ENCODE results near the gene NQO2. TPM values are rescaled to one million over a fixed set of nuclear protein-coding genes. Genes with fewer than 3 reads are reported as not detected.

NQO2 gene
- total and polyA plus RNA-seq, 2 donors: 16.4 to 21.7 TPM

DNA sequence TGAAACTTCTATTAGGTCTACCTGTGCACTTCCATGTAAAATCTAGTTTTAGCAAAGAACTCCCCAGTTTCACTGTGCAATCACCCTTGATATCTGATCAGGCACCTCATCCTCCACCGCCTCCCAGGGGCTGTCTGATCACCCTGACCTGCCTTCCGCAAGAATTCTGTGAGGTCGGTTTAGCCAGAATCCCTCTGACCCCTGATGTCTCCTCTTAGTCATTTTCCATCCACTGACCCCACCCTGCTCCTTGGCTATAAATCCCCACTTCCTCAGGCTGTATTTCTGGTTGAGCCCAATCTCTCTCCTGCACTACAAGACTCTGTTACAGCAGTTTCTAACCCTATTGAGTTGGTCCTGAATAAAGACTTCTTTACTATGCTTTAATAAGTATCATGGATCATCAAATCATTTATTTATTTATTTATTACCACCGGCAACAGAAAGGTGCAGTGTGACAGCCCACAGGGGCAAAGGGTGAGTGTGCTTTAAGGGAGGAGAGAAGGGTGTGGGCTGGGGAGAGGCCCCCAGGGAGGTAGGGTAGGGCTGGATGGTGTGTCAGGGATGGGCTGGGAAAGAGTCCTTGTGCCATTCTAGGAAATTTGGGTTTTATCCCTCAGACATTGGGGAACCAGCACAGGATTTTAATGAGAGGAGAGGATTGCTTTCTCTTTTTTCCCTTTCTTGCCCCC lies 17.1 kb upstream of the NQO2 start:
- Histone ChIP-seq H3K36me3 (ENCODE audit: control insufficient read depth in 2 of 2, insufficient read depth in 2 of 2, low read length in 1 of 2) (no peaks in the 10 kb centered on the region), H3K9me3 (ENCODE audit: control insufficient read depth in 2 of 2, insufficient read depth in 1 of 2, low read length in 1 of 2) (peaks cover 0 to 4% of the 10 kb centered on the region in 2 donors), H3K27me3 (ENCODE audit: control insufficient read depth in 2 of 2, insufficient read depth in 1 of 2, low read length in 1 of 2) (no peaks in the 10 kb centered on the region), H3K27ac (ENCODE audit: low read depth in 1 of 2, low read length in 1 of 2) (no peak overlapping the region), H3K4me3 (ENCODE audit: low read length in 2 of 2) (no peak overlapping the region), H3K4me1 (ENCODE audit: control insufficient read depth in 2 of 2, insufficient read depth in 2 of 2, low read length in 2 of 2) (no peaks in the 10 kb centered on the region)
- DNase-seq (ENCODE audit: low read depth in 6 of 9, low spot score in 9 of 9): no peak
- WGBS: 95% methylated on average over 4 of the region's 4 CpGs

- no peaks in the 10 kb centered on the region for H3K27me3 ChIP-seq (ENCODE audit: control insufficient read depth in 2 of 2, insufficient read depth in 1 of 2, low read length in 1 of 2)
- peaks cover 0 to 4% of the 10 kb centered on the region in 2 donors for H3K9me3 ChIP-seq (ENCODE audit: control insufficient read depth in 2 of 2, insufficient read depth in 1 of 2, low read length in 1 of 2)
- no peak overlapping the region for H3K4me3 ChIP-seq (ENCODE audit: low read length in 2 of 2)
- peaks cover 0 to 10% of the 10 kb centered on the region in 2 donors for H3K4me1 ChIP-seq (ENCODE audit: control insufficient read depth in 2 of 2, insufficient read depth in 2 of 2, low read length in 2 of 2)
- no peak for DNase-seq (ENCODE audit: low read depth in 6 of 9, low spot score in 9 of 9)
- H3K27ac ChIP-seq (ENCODE audit: low read depth in 1 of 2, low read length in 1 of 2): no peak overlapping the region
- no peaks in the 10 kb centered on the region for H3K36me3 ChIP-seq (ENCODE audit: control insufficient read depth in 2 of 2, insufficient read depth in 2 of 2, low read length in 1 of 2)
- 97% methylated on average over 12 of the region's 12 CpGs for WGBS
Measured at GRCh38 chr6:2984738-2985406, 14.8 kb upstream of the NQO2 start.

DNA sequence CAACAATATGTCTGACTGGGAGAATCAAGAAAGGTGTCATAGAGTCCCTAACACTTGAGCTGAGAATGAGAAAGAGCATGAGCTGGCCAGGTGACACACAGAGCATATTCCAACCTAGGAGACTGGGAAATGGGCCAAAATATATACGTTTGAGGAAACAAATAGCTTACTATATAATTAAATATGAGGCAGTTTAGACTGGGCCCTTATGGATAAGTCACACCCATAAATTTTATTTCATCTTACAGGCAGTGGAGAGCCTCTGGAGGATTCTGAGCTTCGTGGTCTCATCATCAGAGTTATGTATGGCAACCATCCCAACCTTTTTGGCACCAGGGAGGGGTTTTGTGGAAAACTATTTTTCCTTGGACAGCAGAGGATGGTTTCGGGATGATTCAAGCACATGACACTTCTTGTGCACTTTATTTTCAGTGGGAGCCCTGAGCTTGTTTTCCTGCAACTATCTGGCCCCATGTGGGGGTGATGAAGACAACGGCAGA lies 12.9 kb upstream of the NQO2 start:
- H3K27ac ChIP-seq (ENCODE audit: low read depth in 1 of 2, low read length in 1 of 2): no peak overlapping the region
- WGBS: 86% methylated on average over 4 of the region's 4 CpGs

DNA sequence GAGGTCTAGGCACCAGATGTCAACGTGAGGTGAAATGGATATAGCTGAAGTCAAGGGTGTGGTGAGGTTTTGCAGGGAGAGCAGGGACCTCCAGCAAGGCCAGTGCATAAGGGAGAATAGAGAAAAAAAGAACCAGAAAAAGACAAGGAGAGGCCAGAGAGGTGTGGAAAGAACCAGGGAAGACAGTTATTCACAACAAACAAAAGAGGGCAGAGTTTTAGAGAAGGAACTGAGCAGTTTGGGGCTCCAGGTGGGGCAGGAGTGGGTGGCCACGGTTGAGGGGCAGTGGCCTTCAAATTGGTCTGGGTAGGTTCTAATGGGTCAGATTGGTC lies 11.6 kb upstream of the NQO2 start:
- Histone ChIP-seq H3K27ac (ENCODE audit: low read depth in 1 of 2, low read length in 1 of 2) (peak overlapping the region; percentile 99), H3K36me3 (ENCODE audit: control insufficient read depth in 2 of 2, insufficient read depth in 2 of 2, low read length in 1 of 2) (no peaks in the 10 kb centered on the region), H3K4me3 (ENCODE audit: low read length in 2 of 2) (peak overlapping the region; percentile 79 to 94), H3K27me3 (ENCODE audit: control insufficient read depth in 2 of 2, insufficient read depth in 1 of 2, low read length in 1 of 2) (no peaks in the 10 kb centered on the region), H3K4me1 (ENCODE audit: control insufficient read depth in 2 of 2, insufficient read depth in 2 of 2, low read length in 2 of 2) (peaks cover 0 to 24% of the 10 kb centered on the region in 2 donors), H3K9me3 (ENCODE audit: control insufficient read depth in 2 of 2, insufficient read depth in 1 of 2, low read length in 1 of 2) (peaks cover 0 to 4% of the 10 kb centered on the region in 2 donors)
- DNase-seq (ENCODE audit: low read depth in 6 of 9, low spot score in 9 of 9): no peak
- 31% methylated on average over 2 of the region's 2 CpGs for WGBS

More for the DNA sequence above, 12.9 kb upstream of the NQO2 start:
- Histone ChIP-seq H3K4me3 (ENCODE audit: low read length in 2 of 2) (no peak overlapping the region), H3K9me3 (ENCODE audit: control insufficient read depth in 2 of 2, insufficient read depth in 1 of 2, low read length in 1 of 2) (peaks cover 0 to 4% of the 10 kb centered on the region in 2 donors), H3K36me3 (ENCODE audit: control insufficient read depth in 2 of 2, insufficient read depth in 2 of 2, low read length in 1 of 2) (no peaks in the 10 kb centered on the region), H3K27me3 (ENCODE audit: control insufficient read depth in 2 of 2, insufficient read depth in 1 of 2, low read length in 1 of 2) (no peaks in the 10 kb centered on the region), H3K4me1 (ENCODE audit: control insufficient read depth in 2 of 2, insufficient read depth in 2 of 2, low read length in 2 of 2) (peaks cover 0 to 24% of the 10 kb centered on the region in 2 donors)
- DNase-seq (ENCODE audit: low read depth in 6 of 9, low spot score in 9 of 9): no peak

DNA sequence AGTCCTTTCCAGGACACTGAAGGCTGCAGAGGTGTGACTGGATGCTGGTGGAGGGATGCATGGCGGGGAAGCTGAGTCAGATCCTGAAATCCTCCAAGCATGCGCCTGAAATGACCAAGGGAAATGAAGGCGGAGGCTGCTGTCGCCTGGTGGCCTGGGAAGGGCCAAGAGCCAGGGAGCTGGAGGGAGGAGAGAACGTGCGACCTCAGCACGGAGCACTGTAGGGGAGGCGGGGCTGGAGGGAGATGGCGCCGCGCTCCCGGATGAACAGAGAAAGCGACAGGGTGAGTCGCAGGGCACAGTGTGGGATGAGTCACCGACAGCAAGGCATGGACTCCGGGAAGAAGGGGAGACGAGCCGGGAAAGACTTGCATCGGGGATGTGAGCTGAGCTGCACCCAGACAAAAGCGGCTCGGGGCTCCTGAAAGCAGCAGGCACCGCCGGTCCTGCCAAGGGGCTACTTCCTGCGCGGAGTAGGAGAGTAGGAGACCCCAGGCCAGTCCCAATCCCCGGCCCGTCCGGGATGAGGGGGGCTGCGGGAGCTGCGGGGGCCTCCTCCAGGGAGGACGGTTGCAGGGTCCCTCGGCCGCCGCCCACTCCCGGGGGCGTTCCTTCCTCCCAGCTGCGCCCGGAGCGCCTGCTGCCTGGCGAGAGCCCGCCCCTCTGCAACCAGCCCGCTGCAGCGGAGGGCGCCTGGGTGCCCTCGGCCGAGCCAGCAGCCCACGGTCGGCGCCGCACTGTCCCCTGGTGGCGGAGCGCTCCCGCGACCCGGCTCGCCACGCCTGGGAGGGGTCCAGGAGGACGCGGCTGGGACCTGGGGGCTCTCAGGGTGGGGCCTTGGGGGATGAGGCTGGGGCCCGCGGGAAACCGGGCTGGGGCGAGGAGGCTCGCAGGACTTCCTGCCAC lies 11.0 kb upstream of the NQO2 start:
- Histone ChIP-seq H3K27ac (ENCODE audit: low read depth in 1 of 2, low read length in 1 of 2) (peak overlapping the region; percentile 99), H3K4me3 (ENCODE audit: low read length in 2 of 2) (peak overlapping the region; percentile 79 to 94), H3K27me3 (ENCODE audit: control insufficient read depth in 2 of 2, insufficient read depth in 1 of 2, low read length in 1 of 2) (no peaks in the 10 kb centered on the region), H3K36me3 (ENCODE audit: control insufficient read depth in 2 of 2, insufficient read depth in 2 of 2, low read length in 1 of 2) (no peaks in the 10 kb centered on the region), H3K9me3 (ENCODE audit: control insufficient read depth in 2 of 2, insufficient read depth in 1 of 2, low read length in 1 of 2) (peaks cover 0 to 4% of the 10 kb centered on the region in 2 donors), H3K4me1 (ENCODE audit: control insufficient read depth in 2 of 2, insufficient read depth in 2 of 2, low read length in 2 of 2) (peaks cover 0 to 24% of the 10 kb centered on the region in 2 donors)
- DNase-seq (ENCODE audit: low read depth in 6 of 9, low spot score in 9 of 9): peak in 8 of 9 donors; percentile 30 to 87 (median 71)
- under 1% methylated on average over 64 of the region's 64 CpGs for WGBS

DNA sequence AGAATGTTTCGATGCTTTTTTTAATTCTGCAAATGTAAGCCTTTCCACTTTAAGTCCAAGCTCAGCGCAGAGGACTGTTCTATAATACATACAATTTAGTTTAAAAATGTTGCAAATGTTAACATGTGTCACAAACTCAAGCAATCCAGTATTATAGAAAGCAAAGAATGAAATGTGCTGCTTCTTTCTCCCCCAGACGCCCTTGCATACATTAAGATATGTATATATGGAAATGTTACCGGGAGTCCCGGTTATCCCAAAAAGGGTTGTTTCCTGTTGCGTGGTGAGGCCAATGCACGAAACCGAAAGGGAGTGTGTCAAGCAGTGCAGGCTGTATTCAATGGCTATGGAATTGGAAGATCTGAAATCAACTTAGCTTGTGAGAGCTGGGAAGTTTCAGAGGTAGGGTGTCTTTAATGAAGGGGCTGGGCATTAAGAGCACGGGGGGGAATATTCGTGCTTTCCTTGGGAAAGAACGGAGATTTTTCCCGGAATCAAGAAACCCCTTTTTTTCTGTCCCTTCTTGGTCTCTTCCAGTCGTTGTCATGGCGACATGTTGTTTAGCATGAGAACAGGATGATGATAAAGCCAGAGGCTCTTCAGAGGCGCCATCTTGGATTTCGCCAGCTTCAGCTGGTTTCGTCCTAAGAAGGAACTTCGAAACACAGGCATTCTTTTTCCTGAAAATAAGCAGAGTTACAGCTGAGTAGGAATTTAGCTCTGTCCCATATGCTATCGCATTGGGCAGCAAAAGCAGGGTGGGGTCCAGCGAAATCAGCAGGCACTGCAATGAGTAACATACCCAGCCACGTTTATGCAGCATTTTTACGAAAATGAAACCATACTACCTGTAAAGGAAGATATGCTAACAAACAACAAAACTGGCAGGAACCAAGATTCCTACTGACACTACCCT lies 10.1 kb upstream of the NQO2 start:
- H3K36me3 ChIP-seq (ENCODE audit: control insufficient read depth in 2 of 2, insufficient read depth in 2 of 2, low read length in 1 of 2): no peaks in the 10 kb centered on the region
- H3K4me3 ChIP-seq (ENCODE audit: low read length in 2 of 2): peak overlapping the region; percentile 79 to 94
- peak overlapping the region; percentile 99 for H3K27ac ChIP-seq (ENCODE audit: low read depth in 1 of 2, low read length in 1 of 2)
- WGBS: under 1% methylated on average over 22 of the region's 22 CpGs
- H3K9me3 ChIP-seq (ENCODE audit: control insufficient read depth in 2 of 2, insufficient read depth in 1 of 2, low read length in 1 of 2): peaks cover 0 to 4% of the 10 kb centered on the region in 2 donors
- H3K4me1 ChIP-seq (ENCODE audit: control insufficient read depth in 2 of 2, insufficient read depth in 2 of 2, low read length in 2 of 2): peaks cover 0 to 24% of the 10 kb centered on the region in 2 donors
- H3K27me3 ChIP-seq (ENCODE audit: control insufficient read depth in 2 of 2, insufficient read depth in 1 of 2, low read length in 1 of 2): no peaks in the 10 kb centered on the region
- peak; percentile 86 to 99 (median 95) for DNase-seq (ENCODE audit: low read depth in 6 of 9, low spot score in 9 of 9)

GRCh38 chr6:2990248-2990931 lies 9.3 kb upstream of the NQO2 start:
- Histone ChIP-seq H3K4me1 (ENCODE audit: control insufficient read depth in 2 of 2, insufficient read depth in 2 of 2, low read length in 2 of 2) (peaks cover 0 to 24% of the 10 kb centered on the region in 2 donors), H3K27ac (ENCODE audit: low read depth in 1 of 2, low read length in 1 of 2) (peak overlapping the region; percentile 99), H3K27me3 (ENCODE audit: control insufficient read depth in 2 of 2, insufficient read depth in 1 of 2, low read length in 1 of 2) (no peaks in the 10 kb centered on the region), H3K4me3 (ENCODE audit: low read length in 2 of 2) (peak overlapping the region; percentile 79 to 94), H3K36me3 (ENCODE audit: control insufficient read depth in 2 of 2, insufficient read depth in 2 of 2, low read length in 1 of 2) (no peaks in the 10 kb centered on the region), H3K9me3 (ENCODE audit: control insufficient read depth in 2 of 2, insufficient read depth in 1 of 2, low read length in 1 of 2) (no peaks in the 10 kb centered on the region)
- peak in 6 of 9 donors; percentile 27 to 77 (median 58) for DNase-seq (ENCODE audit: low read depth in 6 of 9, low spot score in 9 of 9)
- 2% methylated on average over 19 of the region's 19 CpGs for WGBS

All from thymus (tissue), 11 donors.